Measurements from ENCODE around the gene NFATC2.

- TF ChIP-seq YY1 (IDR thresholded peaks at IDR 0.05; ENCODE audit: insufficient read depth, insufficient read length) (no peak), ZNF274 (IDR thresholded peaks at IDR 0.05; ENCODE audit: low read depth, low read length) (no peak), SUZ12 (IDR thresholded peaks at IDR 0.05; ENCODE audit: extremely low read depth, insufficient read depth, insufficient read length) (no peak)
Measured at GRCh38 chr20:51529758-51530157, 12.8 kb downstream of the NFATC2 start.

Data from NT2/D1 (cell line).